A549 treated with RU486 at 1 μM for 4 hours (cell line): ENCODE data around the gene CAMSAP2. TPM values are rescaled to one million over a fixed set of nuclear protein-coding genes. Genes with fewer than 3 reads are reported as not detected.

Experiments
- total RNA-seq: library from RNA; stranded (reverse); fragments of 200-300 nt; extraction: Qiagen RNA extraction; gene quantifications from 5 replicates; pipeline ENCODE4 v1.2.3, GENCODE V29; 2022; ENCODE audit warnings: low read depth

The CAMSAP2 gene
- 14.6 to 26.9 TPM (median 21.3 TPM) in 5 replicates for total RNA-seq

GRCh38 chr1:200738327-200738948 is at the start of gene CAMSAP2:
Gene CAMSAP2 (plus strand): TSS chr1:200738893. CDS start chr1:200739828, 935 bp downstream.

GRCh38 chr1:200872446-200873115 is 133.9 kb downstream of the CAMSAP2 start, which contains the start of gene GPR25:
Gene GPR25 (plus strand): TSS chr1:200872981. CDS start chr1:200873038, 57 bp downstream.

GRCh38 chr1:200894712-200895442 is 156.2 kb downstream of the CAMSAP2 start, which contains the start of gene INAVA:
Gene INAVA (plus strand): TSS chr1:200894900. CDS start chr1:200898401, 3,501 bp downstream.

Other genes with a start within 250 kb of the CAMSAP2 start
- 4.1 to 12.1 TPM (median 11.8 TPM) in 5 replicates for gene KIF14, start 118.1 kb upstream of the CAMSAP2 start, total RNA-seq
- gene DDX59, start 69.0 kb upstream of the CAMSAP2 start, total RNA-seq = 12.0 to 18.3 TPM (median 13.8 TPM) in 5 replicates
- gene GPR25, start 134.1 kb downstream of the CAMSAP2 start, total RNA-seq = not detected in 5 replicates
- gene INAVA, start 156.0 kb downstream of the CAMSAP2 start, total RNA-seq = 29.7 to 46.4 TPM (median 37.9 TPM) in 5 replicates